Activated effector memory CD4-positive, alpha-beta T cell treated with anti-CD3 and anti-CD28 coated beads, Interleukin-2, amount 50 U/mL, for 16 hours (primary cell): ENCODE measurements around the gene RNF17.

ENCODE experiments used
- DNase-seq: peaks from one replicate; pipeline ENCODE4 v3.0.0-alpha.2; 2020

Gene RNF17

DNA sequence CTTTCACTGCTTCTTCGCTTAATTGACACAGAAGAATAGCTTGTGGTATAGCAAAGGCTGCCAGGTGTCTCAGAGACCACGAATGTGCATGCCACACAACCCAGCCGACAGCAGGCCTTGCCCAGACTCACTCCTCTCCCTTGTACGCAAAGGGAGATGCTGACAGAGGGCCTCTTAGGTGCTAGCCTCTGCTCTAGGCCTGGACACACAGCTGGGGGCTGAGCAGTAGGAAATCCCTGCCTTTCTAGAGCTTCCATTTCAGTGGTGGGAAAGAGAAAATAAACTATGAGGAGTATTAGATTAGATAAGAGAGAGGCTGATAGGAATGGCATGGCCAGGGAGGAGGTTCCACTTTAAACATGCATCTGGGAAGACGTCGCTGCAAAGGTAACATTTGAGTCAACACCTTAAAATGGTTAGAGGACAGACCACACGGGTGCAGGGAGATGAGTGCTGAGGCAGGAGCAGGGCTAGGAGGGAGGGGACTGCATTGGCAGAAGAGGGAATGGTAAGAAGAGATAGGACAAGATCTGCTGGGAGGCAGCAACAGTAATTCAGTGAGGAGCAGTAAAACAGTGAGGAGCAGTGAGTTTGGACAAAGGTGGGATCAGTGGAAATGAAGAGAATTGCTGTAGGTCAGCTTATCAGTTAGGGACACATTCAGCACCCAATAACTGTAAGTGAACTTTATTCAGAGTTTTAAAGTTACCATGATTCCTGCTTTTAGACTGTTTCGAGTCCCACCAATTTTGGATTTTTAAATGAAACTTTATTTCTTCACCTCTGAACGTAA lies 100.0 kb downstream of the RNF17 start:
- no peak for DNase-seq

DNA sequence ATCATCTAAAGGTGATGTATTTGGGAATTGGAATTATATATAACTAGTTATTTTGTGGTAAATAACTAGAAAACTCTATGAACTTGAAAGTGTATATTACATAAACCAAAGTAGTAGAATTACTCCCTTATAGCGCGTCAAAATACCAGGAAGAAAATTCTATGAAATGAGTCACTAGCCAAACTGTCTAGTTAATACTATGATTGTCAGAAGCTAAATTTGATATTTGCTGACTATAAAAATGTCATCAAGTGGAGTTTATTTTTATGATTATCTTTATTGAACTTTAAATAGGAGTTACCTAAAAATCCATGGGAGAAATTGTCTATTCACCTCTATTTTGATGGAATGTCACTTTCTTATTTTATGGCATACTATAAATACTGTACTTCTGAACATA lies 100.6 kb downstream of the RNF17 start:
- no peak for DNase-seq

DNA sequence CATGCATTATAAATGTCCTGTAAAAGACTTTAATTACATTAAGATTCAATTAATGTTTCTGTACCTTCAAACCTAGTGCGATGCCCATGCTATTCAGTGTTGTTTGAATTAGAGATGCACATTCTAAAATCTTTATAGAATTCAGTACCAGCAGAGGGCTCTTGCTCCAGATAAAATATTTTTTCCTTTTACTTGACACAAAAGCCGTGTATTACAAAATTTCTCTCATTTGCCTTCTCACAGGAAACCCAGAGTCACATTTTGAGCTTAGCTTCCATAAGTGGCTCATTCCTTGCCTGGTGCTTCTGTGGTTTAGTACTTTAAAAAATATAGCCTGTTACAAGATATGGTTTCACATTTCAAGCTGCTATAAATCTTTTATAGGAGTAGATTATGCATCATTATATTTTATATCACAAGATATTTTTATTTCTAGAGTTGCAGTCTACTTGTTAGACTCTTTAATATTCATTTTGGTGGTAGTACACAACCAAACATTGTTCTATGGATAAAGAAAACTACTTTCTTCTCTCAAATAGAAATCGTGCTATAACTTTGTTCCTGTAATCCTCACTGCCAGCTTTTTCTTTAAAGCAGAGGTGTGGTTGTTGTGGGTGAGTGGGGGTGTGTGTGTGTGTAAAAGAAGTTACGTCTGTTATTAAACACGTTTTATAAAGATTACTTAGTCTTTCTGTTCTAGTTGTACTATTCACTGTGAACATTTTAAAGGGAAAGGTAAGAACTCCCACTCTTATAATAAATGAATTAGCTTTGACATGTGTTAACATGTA lies 101.4 kb downstream of the RNF17 start:
- DNase-seq, result no peak

- no peak for DNase-seq
These were observed 102.5 kb downstream of the RNF17 start for GRCh38 chr13:24866488-24866887.

GRCh38 chr13:24868874-24869273 lies 104.9 kb downstream of the RNF17 start:
- DNase-seq, result no peak

DNA sequence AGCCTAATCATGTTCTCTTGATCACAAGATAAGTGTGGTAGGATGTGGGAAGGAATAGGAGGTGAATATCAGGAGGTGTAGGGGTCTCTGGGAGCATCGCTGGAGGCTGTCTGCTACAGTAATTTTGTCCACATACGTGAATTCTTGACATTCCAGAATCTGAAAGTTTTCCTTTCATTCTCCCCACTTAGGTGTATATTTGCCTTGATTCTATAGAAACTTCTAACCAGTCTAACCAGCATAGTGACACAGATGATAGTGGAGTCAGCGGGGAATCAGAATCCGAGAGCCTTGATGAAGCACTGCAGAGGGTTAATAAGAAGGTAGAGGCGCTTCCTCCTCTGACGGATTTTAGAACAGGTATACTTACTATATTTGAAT lies 106.4 kb downstream of the RNF17 start:
- no peak for DNase-seq

GRCh38 chr13:24875566-24875965 lies 111.6 kb downstream of the RNF17 start:
- no peak for DNase-seq

GRCh38 chr13:24877531-24877930 lies 113.6 kb downstream of the RNF17 start:
- no peak for DNase-seq

- DNase-seq, result no peak
These were observed 114.4 kb downstream of the RNF17 start for GRCh38 chr13:24878340-24878739.

GRCh38 chr13:24882665-24883064 lies 118.7 kb downstream of the RNF17 start:
- no peak for DNase-seq

GRCh38 chr13:24887759-24888158 lies 123.8 kb downstream of the RNF17 start:
- no peak for DNase-seq

DNA sequence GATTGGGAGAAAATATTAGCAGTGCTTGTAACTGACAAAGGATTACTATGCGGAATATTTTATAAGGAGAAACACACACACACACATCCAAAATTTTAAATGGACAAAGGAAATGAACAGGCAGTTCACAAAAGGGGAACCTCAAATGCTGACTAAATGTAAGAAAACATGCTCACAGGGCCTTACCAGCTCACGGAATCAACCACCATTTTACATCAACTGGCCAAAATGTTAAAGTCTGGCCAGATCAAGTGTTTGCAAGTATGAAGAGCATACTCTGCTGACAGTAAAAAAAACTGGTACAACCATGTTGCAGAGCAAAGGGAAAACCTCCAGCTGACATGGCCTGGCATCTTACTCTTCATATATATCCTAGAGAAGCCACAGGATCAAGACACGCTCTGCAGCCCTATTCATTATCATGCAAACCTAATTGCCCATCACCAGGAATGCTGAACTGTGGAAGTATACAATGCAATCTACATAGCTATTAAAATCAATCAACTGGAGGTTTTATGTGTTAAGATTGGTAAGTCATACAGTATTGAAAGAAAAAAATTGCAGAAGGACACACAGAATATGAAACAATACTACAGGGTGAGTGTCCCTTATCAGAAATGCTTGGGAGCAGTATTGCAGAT lies 124.4 kb downstream of the RNF17 start:
- no peak for DNase-seq

- no peak for DNase-seq
These were observed 126.3 kb downstream of the RNF17 start for GRCh38 chr13:24890256-24890655.

GRCh38 chr13:24891476-24892108 lies 127.6 kb downstream of the RNF17 start:
- no peak for DNase-seq

DNA sequence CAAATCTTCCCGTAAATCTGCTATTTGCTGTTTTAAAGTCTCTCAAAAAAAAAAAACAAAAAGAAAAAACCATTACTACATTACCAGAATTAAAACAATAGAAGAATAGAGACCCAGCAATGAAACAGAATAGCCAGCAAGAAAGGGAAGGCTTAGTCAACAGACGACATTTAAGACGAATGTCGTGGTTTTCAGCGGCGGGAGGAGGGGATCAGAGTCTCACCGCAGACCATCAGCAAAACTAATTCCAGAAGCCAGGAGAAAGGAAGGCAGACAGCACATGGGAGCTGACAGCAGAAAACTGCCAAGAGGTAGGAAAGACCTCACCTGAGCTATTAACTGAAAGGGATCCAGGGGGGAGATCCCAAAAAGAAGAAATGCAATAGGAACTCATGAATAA lies 128.9 kb downstream of the RNF17 start:
- no peak for DNase-seq

GRCh38 chr13:24893863-24894262 lies 129.9 kb downstream of the RNF17 start:
- DNase-seq, result no peak

GRCh38 chr13:24894277-24894971 lies 130.5 kb downstream of the RNF17 start:
- DNase-seq, result no peak

GRCh38 chr13:24894972-24895300 lies 131.0 kb downstream of the RNF17 start:
- no peak for DNase-seq

GRCh38 chr13:24896061-24896460 lies 132.1 kb downstream of the RNF17 start:
- DNase-seq, result no peak

DNA sequence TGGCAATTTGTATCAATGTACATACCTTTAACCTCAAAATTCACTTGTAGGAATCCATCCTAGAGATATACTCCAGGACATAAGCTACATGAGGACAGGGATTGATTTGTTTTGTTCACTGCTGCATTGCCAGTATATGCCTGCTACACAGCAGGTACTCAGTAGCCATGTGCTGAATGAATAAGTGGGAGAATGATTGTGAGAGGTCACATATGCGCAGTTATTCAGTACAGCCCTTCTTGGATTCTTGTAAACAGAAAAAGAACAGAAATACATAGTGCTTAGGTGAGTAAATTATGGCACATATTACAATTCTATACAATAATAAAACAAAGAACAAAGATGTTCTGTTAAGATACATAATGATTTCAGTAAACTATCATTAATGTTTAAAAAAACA lies 133.3 kb downstream of the RNF17 start:
- no peak for DNase-seq

- no peak for DNase-seq
These were observed 135.6 kb downstream of the RNF17 start for GRCh38 chr13:24899601-24900000.

DNA sequence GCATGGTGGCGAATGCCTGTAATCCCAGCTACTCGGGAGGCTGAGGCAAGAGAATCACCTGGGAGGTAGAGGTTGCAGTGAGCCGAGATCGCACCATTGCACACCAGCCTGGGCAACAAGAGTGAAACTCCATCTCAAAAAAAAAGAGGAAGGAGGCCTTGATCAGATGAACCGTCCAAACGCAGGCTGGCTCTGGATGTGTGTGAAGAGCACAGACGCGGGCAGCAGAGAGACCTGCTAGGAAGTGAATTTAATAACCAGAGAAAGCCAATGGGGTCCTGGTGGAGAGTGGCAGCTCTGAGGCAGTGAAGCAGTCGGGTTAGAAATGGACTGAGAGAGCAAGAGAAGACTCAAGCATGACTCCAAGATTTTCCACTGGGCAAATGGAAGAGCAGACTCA lies 136.5 kb downstream of the RNF17 start:
- DNase-seq, result no peak

DNA sequence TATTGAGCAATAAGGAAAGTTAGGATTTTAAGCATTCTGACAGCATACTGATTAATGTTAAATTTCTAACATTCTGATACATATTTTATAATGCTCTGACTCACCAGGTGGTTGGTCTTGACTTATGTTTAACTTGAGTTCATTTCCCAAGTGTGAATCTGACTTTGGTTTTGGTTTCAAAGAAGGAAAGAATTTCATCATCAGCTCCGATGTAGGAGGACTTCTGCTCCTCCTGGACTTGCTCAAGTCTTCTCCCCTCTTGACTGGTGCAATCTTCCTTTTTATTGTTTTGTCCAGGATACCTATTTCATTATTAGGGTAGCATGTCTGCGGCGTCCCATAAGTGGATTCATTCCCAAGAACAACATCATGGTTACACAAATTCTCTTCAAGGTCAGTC lies 141.3 kb downstream of the RNF17 start:
- no peak for DNase-seq
